ENCODE measurements around the gene OTUB1.

OTUB1 gene

DNA sequence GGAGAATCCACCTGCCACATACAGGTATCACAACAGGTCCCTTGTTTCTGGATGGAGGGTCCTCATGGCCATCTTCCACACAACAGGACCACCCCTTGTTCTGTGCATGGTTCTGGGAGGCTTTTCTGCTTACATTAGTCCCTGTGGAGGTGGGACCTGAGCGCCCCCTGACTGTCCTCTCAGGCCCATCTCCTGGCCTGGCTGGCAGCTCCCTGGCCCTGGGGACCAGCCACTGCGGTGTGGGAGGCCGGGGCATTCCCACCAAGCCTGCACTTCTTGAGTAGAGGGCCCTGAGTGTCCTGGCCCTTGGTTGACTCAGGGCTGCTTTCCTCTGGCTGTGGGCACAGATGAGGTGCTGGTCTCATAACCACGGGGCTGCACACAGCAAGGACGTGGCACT is 6.8 kb upstream of the OTUB1 start:
- TF ChIP-seq CTCF (IDR thresholded peaks at IDR 0.05; ENCODE audit: low read depth, low read length), result no peak
- DNase-seq (ENCODE audit: extremely low read depth, low read depth), result no peak

DNA sequence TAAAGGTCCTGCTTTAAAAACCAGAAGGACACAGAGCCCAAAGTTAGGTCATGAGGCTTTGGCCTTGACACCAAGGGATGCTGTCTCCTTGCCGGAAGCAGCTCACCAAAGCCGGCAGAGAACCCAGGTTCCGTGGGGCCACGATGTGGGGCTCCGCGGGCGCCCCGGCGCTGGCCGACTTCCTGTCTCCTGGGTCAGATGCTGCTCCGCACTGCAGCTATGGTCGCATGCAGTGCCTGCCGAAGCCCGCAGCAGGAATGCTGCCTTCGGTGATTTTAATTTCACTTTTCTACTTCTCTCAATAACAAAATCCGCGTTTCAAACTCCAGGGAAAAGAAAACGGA is 454 bp upstream of the OTUB1 start:
- TF ChIP-seq CTCF (IDR thresholded peaks at IDR 0.05; ENCODE audit: low read depth, low read length), result no peak
- DNase-seq (ENCODE audit: extremely low read depth, low read depth), result no peak

DNA sequence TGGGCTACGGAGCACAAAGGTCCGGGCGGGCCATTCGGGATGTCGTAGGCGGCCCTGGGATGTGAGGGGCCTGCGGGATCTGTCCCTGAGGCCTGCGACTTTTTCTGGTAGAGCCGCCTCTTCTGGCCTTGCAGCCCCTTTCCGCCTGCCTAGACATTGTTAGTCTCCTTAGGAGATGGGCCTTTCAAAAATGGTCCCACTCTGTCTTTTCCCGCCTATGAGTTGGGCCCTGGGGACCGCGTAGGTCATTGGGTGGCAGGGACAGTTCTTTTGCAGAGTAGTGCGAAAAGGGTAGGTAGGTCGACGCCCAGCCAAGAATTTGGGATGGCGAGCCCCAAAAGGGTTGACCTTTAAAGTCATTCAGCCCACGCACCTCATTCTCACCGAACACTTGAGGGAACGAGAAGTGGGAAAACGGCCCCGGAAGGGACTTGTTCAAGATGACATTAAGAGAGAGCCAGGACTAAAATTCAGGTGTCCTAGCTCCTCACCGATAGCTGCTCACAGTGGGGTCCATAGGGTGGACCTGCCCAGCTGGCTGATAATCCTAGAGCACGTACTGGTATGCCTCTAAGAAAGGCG is 785 bp downstream of the OTUB1 start:
- no peak for DNase-seq (ENCODE audit: extremely low read depth, low read depth)
- no peak for TF ChIP-seq CTCF (IDR thresholded peaks at IDR 0.05; ENCODE audit: low read depth, low read length)

DNA sequence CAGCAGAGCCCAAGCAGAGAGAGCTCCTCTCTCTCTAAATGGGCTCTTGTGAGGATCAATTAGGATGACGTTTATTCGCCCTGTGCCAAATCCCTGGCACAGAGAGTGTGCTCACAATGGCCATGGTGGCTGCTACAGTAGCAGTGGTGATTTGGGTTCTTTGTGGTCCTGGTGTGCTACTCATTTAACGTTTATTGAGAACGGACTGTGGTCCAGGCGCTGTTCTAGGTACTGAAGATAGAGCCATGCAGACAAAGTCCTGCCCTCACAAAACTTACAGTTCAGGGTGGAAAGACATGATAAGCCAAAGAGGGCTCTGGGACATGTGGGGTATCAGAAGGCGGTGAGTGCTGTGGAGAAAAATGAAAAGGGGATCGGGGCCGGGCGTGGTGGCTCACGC is 5.3 kb downstream of the OTUB1 start:
- DNase-seq (ENCODE audit: extremely low read depth, low read depth), result no peak
- no peak for TF ChIP-seq CTCF (IDR thresholded peaks at IDR 0.05; ENCODE audit: low read depth, low read length)

GRCh38 chr11:63993100-63993499 is 6.9 kb downstream of the OTUB1 start:
- TF ChIP-seq CTCF (IDR thresholded peaks at IDR 0.05; ENCODE audit: low read depth, low read length), result no peak
- no peak for DNase-seq (ENCODE audit: extremely low read depth, low read depth)

DNA sequence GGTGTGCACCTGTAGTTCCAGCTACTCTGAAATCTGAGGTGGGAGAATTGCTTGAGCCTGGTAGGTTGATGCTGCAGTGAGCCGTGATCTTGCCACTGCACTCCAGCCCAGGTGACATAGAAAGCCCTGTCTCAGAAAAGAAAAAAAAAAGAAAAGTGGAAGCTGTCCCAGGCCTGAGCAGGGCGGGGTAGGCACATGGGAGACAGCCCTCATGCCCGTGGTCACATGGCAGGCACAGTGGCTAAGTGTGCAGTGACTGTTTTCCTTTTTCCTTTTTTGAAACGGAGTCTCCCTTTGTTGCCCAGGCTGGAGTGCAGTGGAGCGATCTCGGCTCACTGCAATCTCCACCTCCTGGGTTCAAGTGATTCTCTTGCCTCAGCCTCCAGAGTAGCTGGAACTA is 7.8 kb downstream of the OTUB1 start:
- no peak for DNase-seq (ENCODE audit: extremely low read depth, low read depth)
- TF ChIP-seq CTCF (IDR thresholded peaks at IDR 0.05; ENCODE audit: low read depth, low read length), result no peak

DNA sequence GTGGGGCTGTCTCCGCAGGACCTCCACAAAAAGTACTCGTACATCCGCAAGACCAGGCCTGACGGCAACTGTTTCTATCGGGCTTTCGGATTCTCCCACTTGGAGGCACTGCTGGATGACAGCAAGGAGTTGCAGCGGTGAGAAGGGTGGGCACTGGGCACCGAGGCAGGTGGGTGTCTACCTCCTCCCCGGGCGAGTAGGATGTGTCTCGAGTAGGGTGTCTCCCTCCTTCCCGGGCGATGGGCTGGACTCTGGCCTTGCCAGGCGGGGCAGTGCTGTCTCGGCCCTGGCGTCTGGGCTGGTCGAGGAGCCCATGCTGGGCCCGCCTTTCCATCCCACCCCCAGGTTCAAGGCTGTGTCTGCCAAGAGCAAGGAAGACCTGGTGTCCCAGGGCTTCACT is 10.3 kb downstream of the OTUB1 start:
- no peak for TF ChIP-seq CTCF (IDR thresholded peaks at IDR 0.05; ENCODE audit: low read depth, low read length)
- DNase-seq (ENCODE audit: extremely low read depth, low read depth), result no peak
